CD4-positive, alpha-beta T cell (primary cell): ENCODE data around the gene RNF111. TPM values are rescaled to one million over a fixed set of nuclear protein-coding genes. Genes with fewer than 3 reads are reported as not detected.

Experiments used
- ATAC-seq: fragments of 200-7000 bp; cut with Tn5 transposase; one replicate; pipeline ENCODE4 v1.10.0; 2022; ENCODE audit warnings: mild to moderate bottlenecking; ENCODE audit not compliant: poor library complexity
- CTCF ChIA-PET: fragments of 350-600 bp; sonication (Branson Sonifier 250); formaldehyde crosslinking; loops from one replicate; lab custom pipeline; 2021; ENCODE audit warnings: antibody characterized with exemption, inconsistent platforms; lab: Charles Lee
- POLR2A ChIA-PET: fragments of 350-600 bp; sonication (Branson Sonifier 250); formaldehyde crosslinking; loops from one replicate; lab custom pipeline; 2021; ENCODE audit warnings: antibody characterized with exemption, inconsistent platforms; lab: Charles Lee
- DNase-seq, 14 experiments: peaks; one replicate each; pipeline ENCODE4 v3.0.0-alpha.2; 2013 to 2020; ENCODE audit warnings: mixed read lengths in 2 of 14
- H3K27ac ChIP-seq, 2 donors: one replicate each; pipeline versions ENCODE4 v1.5.1 to v1.7.0; 2013; ENCODE audit warnings: low read length in 2 of 2, low read depth in 1 of 2, mild to moderate bottlenecking in 1 of 2
- H3K27me3 ChIP-seq, 2 experiments: 1 replicate in 1 of 2; 2 replicates in 1 of 2; pipeline versions ENCODE4 v1.6.1 to v1.7.0; 2013; ENCODE audit warnings: low read length in 2 of 2, control low read depth in 1 of 2, mild to moderate bottlenecking in 1 of 2, moderate library complexity in 1 of 2; ENCODE audit not compliant: insufficient read depth in 2 of 2, control insufficient read depth in 1 of 2
- H3K36me3 ChIP-seq: one replicate; pipeline ENCODE4 v1.6.1; 2013; ENCODE audit warnings: low read length, control low read depth; ENCODE audit not compliant: insufficient read depth
- H3K4me1 ChIP-seq: one replicate; pipeline ENCODE4 v1.6.1; 2013; ENCODE audit warnings: low read length, control low read depth; ENCODE audit not compliant: insufficient read depth
- H3K4me3 ChIP-seq: one replicate; pipeline ENCODE4 v1.5.1; 2013; ENCODE audit warnings: mild to moderate bottlenecking, low read length, moderate library complexity
- H3K9me3 ChIP-seq, 2 experiments: 1 replicate in 1 of 2; 2 replicates in 1 of 2; pipeline versions ENCODE4 v1.6.1 to v1.7.0; 2013; ENCODE audit warnings: low read length in 2 of 2, mild to moderate bottlenecking in 2 of 2, control low read depth in 1 of 2, moderate library complexity in 1 of 2; ENCODE audit not compliant: control insufficient read depth in 1 of 2, insufficient read depth in 1 of 2
- H3K27ac Mint-ChIP-seq: one replicate; pipeline ENCODE4 v1.8.0; 2020; ENCODE audit warnings: mixed read lengths
- H3K27me3 Mint-ChIP-seq: one replicate; pipeline ENCODE4 v1.8.0; 2021; ENCODE audit warnings: mixed read lengths
- H3K36me3 Mint-ChIP-seq: one replicate; pipeline ENCODE4 v1.8.0; 2021; ENCODE audit warnings: low read depth, mixed read lengths
- H3K4me1 Mint-ChIP-seq: one replicate; pipeline ENCODE4 v1.8.0; 2021; ENCODE audit warnings: low read depth, mixed read lengths
- H3K4me3 Mint-ChIP-seq: one replicate; pipeline ENCODE4 v1.8.0; 2020; ENCODE audit warnings: mild to moderate bottlenecking, mixed read lengths
- H3K9me3 Mint-ChIP-seq: one replicate; pipeline ENCODE4 v1.8.0; 2020; ENCODE audit warnings: mixed read lengths
- CTCF ChIP-seq: fragments of 200-600 bp; IDR thresholded peaks from one replicate; pipeline ENCODE4 v1.8.0; 2022; ENCODE audit warnings: antibody characterized with exemption, mild to moderate bottlenecking
- intact Hi-C, 2 experiments: fragments of 100-400 bp; cut with DNase I in 1 of 2; cut with micrococcal nuclease in 1 of 2; formaldehyde crosslinking; loops; one replicate each; pipeline versions ENCODE4 v1.15.1 to v1.9.0; 2023 to 2025; cut with DNase I, micrococcal nuclease
- total RNA-seq, 174 experiments: library from RNA in 2 of 174; stranded (reverse) in 2 of 174; gene quantifications; one replicate each; pipeline ENCODE4 v1.2.3 and lab custom pipeline; 2021 to 2026

RNF111 gene
- total RNA-seq, 2 experiments from 2014 or later: 35.4 to 37.1 TPM

DNA sequence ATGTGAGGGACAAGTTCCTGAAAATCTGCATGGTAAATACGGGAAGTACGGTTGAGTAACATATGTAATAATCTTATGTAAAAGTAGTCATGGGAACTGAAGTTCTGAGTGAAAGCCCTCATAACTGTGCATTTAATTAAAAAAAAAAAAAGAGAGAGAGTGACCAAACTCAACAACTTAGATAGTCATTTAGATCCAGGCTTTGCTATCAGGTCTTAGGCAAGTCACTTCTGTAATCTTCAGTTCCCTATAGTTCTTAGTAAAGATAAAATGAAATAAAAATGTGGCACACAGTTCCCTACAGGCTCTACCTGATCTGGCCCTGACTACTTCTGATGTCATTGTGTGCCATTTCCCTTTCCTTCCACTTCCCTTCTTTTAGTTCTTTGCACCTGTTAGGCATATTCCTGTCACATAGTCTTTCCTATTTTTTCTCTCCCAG is 15.0 kb downstream of the RNF111 start:
- no peak for TF ChIP-seq CTCF
- no peaks in the 10 kb centered on the region for H3K27me3 ChIP-seq
- ChIA-PET CTCF (no interaction called here), POLR2A (no interaction called here)
- peaks cover 6% of the 10 kb centered on the region for H3K4me1 ChIP-seq
- no peaks in the 10 kb centered on the region for H3K9me3 ChIP-seq
- H3K36me3 ChIP-seq: peaks cover 16% of the 10 kb centered on the region
- H3K4me3 ChIP-seq: no peak overlapping the region
- Mint-ChIP-seq H3K36me3 (peaks cover 65% of the 10 kb centered on the region), H3K4me3 (no peak overlapping the region), H3K4me1 (peaks cover 79% of the 10 kb centered on the region), H3K9me3 (no peaks in the 10 kb centered on the region), H3K27ac (peak overlapping the region; percentile 12), H3K27me3 (no peaks in the 10 kb centered on the region)
- ATAC-seq: no peak
- intact Hi-C loops: no loop called here
- DNase-seq: peak in 3 of 14 experiments; percentile 9 to 46 (median 28)
- no peak overlapping the region for H3K27ac ChIP-seq

- ATAC-seq (no peak), DNase-seq (no peak)
- no peak for TF ChIP-seq CTCF
- Mint-ChIP-seq H3K27me3 (no peaks in the 10 kb centered on the region), H3K4me1 (peaks cover 71% of the 10 kb centered on the region), H3K27ac (no peak overlapping the region), H3K9me3 (no peaks in the 10 kb centered on the region), H3K36me3 (peaks cover 65% of the 10 kb centered on the region), H3K4me3 (no peak overlapping the region)
- POLR2A ChIA-PET: no interaction called here
- no peaks in the 10 kb centered on the region for H3K4me1 ChIP-seq
- no peaks in the 10 kb centered on the region for H3K27me3 ChIP-seq
- CTCF ChIA-PET: no interaction called here
- intact Hi-C loops: no loop called here
- H3K36me3 ChIP-seq: peaks cover 16% of the 10 kb centered on the region
- H3K9me3 ChIP-seq: no peaks in the 10 kb centered on the region
- no peak overlapping the region for H3K27ac ChIP-seq
- no peak overlapping the region for H3K4me3 ChIP-seq
These were observed 18.1 kb downstream of the RNF111 start for GRCh38 chr15:59005579-59005978.

DNA sequence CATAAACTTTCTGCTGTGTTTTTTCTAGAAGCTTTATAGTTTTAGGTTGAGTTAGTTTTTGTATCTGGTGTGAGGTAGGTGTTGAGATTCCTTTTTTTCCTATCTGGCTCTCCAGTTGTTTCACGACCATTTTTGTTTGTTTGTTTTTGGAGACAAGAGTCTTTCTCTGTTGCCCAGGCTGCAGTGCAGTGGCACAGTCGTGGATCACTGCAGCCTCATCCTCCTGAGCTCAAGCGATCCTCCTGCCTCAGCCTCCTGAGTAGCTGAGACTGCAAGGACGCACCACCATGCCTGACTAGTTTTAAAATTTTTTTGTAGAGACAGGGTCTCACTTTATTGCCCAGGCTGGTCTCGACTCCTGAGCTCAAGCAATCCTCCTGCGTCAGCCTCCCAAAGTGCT is 20.6 kb downstream of the RNF111 start:
- intact Hi-C loops: no loop called here
- Histone ChIP-seq H3K27ac (no peak overlapping the region), H3K9me3 (no peaks in the 10 kb centered on the region), H3K4me3 (no peak overlapping the region), H3K4me1 (no peaks in the 10 kb centered on the region), H3K27me3 (no peaks in the 10 kb centered on the region), H3K36me3 (peaks cover 16% of the 10 kb centered on the region)
- ChIA-PET POLR2A (no interaction called here), CTCF (interaction anchor here (0.9 kb wide), 1 partner anchor 16 kb away, joined by 3 read pairs; no protein-coding TSS in a partner anchor)
- Mint-ChIP-seq H3K9me3 (no peaks in the 10 kb centered on the region), H3K36me3 (peaks cover 60% of the 10 kb centered on the region), H3K4me1 (peaks cover 60% of the 10 kb centered on the region), H3K27me3 (no peaks in the 10 kb centered on the region), H3K4me3 (no peak overlapping the region), H3K27ac (no peak overlapping the region)
- no peak for DNase-seq
- TF ChIP-seq CTCF: no peak
- ATAC-seq: no peak
